Measurements from ENCODE around the gene CAT. TPM values are rescaled to one million over a fixed set of nuclear protein-coding genes. Genes with fewer than 3 reads are reported as not detected.

The CAT gene
- polyA plus RNA-seq, 1 of the 3 experiments (the other 2 are of a cell fraction): 26.6 TPM

DNA sequence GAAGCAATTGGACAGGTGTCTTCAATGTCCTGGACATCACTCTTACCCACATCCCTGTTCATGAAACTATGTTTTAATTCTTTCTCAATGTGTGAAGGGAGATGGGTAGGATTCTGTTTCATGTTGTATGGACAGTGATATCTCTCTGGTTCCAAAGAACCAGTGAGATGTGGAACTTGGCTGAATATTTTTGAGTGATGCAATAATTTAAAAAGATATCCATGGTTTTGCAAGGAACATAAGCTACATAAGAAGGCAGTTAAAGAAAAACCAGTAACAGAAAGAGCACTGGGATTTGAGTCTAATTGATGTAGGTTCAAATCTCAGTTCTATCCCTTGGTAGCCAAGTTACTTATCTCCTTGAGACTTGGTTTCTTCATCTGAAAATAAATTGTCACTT lies 82.5 kb downstream of the CAT start (continued):
- no peak for TF ChIP-seq PBX3 (IDR thresholded peaks at IDR 0.05)
- no peak for TF ChIP-seq RCOR1 (IDR thresholded peaks at IDR 0.05; ENCODE audit: low read length)
- TF ChIP-seq SMC3 (IDR thresholded peaks at IDR 0.05; ENCODE audit: low read depth, low read length): no peak
- no peak for TF ChIP-seq EP300 (IDR thresholded peaks at IDR 0.05; ENCODE audit: borderline replicate concordance in 1 of 2, low read depth in 1 of 2, low read length in 1 of 2)
- TF ChIP-seq MAX (IDR thresholded peaks at IDR 0.05; ENCODE audit: low read depth): no peak
- no peak for TF ChIP-seq RAD21 (IDR thresholded peaks at IDR 0.05; ENCODE audit: low read length)
- TF ChIP-seq TEAD4 (IDR thresholded peaks at IDR 0.05; ENCODE audit: borderline replicate concordance, insufficient read depth): no peak
- TF ChIP-seq POLR2AphosphoS5 (IDR thresholded peaks at IDR 0.05; ENCODE audit: low read depth, low read length): no peak
- TF ChIP-seq, protein P1, sequence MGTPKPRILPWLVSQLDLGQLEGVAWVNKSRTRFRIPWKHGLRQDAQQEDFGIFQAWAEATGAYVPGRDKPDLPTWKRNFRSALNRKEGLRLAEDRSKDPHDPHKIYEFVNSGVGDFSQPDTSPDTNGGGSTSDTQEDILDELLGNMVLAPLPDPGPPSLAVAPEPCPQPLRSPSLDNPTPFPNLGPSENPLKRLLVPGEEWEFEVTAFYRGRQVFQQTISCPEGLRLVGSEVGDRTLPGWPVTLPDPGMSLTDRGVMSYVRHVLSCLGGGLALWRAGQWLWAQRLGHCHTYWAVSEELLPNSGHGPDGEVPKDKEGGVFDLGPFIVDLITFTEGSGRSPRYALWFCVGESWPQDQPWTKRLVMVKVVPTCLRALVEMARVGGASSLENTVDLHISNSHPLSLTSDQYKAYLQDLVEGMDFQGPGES (IDR thresholded peaks at IDR 0.05; ENCODE audit: low read depth, low read length): no peak
- no peak for TF ChIP-seq FOSL2 (IDR thresholded peaks at IDR 0.05; ENCODE audit: borderline replicate concordance, low read depth)

Small RNAs within 50 kb of the gene (small RNA-seq; reads per million reads assigned to genes)
- gene AL035079.1: 0 reads per million in 7 experiments

Other genes starting within 250 kb of the CAT start
- gene ABTB2, start 80.9 kb upstream of the CAT start, polyA plus RNA-seq (2012; rRNA removed): 4.9 and 7.8 TPM in 2 replicates
- not detected in 2 replicates for gene ELF5, start 74.9 kb downstream of the CAT start, polyA plus RNA-seq (2012; rRNA removed)
- gene EHF, start 182.2 kb downstream of the CAT start, polyA plus RNA-seq (2012; rRNA removed): not detected in 2 replicates